ENCODE results near the gene STMN3.

STMN3 gene

DNA sequence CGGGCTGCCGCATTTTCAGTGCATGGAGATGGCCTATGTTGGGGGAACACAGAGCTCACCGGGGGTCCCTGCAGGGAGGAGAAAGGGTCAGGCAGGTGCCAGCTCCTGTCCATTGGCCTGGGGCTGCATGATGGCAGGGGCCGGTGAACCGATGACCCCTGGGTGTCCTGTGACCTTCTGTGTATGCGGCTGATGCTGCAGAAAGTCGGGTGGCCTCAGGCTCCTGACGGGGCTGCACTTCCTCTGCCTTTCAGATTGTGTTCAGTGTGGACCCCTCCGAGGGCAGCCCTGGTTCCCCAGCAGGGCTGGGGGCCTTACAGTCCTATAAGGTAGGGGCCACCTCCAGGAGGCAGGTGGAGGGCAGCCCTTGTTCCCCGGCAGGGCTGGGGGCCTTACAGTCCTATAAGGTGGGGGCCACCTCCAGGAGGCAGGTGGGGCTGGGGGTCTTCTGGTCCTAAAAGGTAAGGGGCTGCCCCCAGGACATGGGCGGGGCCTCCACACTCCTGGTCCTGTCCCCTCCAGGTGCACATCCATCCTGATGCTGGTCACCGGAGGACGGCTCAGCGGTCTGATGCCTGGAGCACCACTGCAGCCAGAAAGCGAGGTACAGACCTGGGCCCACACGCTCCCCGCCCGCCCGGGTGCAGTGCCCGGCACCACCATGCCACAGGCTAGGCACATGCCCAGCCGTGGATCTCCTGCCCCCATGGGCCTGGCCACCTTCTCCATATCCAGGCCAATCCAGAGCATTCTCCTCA is 32.2 kb upstream of the STMN3 start:
- H3K27me3 ChIP-seq (replicated peaks; ENCODE audit: control insufficient read depth, insufficient read depth, low read length), result no peaks in the 10 kb centered on the region
- no peak overlapping the region for H3K4me3 ChIP-seq (replicated peaks; ENCODE audit: low read depth, low read length)
- DNase-seq (ENCODE audit: extremely low read depth, insufficient read length), result no peak
- peaks cover 2% of the 10 kb centered on the region; the same call in 1 of the 2 replicates for H3K36me3 ChIP-seq (ENCODE audit: control insufficient read depth, insufficient read depth, low read length)
- TF ChIP-seq, protein P1, sequence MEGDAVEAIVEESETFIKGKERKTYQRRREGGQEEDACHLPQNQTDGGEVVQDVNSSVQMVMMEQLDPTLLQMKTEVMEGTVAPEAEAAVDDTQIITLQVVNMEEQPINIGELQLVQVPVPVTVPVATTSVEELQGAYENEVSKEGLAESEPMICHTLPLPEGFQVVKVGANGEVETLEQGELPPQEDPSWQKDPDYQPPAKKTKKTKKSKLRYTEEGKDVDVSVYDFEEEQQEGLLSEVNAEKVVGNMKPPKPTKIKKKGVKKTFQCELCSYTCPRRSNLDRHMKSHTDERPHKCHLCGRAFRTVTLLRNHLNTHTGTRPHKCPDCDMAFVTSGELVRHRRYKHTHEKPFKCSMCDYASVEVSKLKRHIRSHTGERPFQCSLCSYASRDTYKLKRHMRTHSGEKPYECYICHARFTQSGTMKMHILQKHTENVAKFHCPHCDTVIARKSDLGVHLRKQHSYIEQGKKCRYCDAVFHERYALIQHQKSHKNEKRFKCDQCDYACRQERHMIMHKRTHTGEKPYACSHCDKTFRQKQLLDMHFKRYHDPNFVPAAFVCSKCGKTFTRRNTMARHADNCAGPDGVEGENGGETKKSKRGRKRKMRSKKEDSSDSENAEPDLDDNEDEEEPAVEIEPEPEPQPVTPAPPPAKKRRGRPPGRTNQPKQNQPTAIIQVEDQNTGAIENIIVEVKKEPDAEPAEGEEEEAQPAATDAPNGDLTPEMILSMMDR (IDR thresholded peaks at IDR 0.05; ENCODE audit: insufficient read depth, low read length, poor library complexity, severe bottlenecking), result no peak

DNA sequence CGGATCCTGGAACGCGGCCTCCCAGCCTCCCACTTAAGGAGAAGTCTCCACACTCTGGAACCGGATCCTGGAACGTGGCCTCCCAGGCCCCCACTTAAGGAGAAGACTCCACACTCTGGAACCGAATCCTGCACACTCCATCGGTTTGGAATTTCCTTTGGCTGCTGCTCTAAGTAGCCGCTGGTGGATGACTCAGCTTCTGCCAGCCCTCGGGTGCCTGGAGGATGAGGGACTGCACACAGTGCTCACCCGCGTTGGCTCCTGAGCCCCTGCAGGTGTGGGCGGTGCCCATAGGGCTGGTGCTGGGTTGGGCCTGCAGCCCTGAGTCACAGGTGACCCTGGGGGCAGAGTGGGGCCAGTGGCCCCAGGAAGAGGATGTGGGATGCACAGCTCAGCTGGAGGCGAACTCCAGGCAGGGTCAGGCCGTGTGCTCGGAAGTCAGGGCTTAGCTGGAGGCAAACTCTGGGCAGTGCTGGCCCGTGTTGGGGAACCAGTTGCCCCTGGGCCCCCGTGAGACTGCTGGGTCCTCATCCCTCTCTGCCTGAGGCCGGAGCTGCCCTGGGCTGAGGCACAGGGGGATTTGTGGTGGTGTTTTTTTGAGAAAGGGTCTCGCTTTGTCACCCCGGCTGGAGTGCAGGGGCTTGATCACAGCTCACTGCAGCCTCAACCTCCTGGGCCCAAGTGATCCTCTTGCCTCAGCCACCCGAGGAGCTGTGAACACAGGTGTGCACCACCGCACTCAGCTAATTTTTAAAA is 29.3 kb upstream of the STMN3 start:
- Histone ChIP-seq H3K4me3 (replicated peaks; ENCODE audit: low read depth, low read length) (no peak overlapping the region), H3K36me3 (ENCODE audit: control insufficient read depth, insufficient read depth, low read length) (peaks cover 7% of the 10 kb centered on the region), H3K27me3 (replicated peaks; ENCODE audit: control insufficient read depth, insufficient read depth, low read length) (no peaks in the 10 kb centered on the region)
- TF ChIP-seq, protein P1 (IDR thresholded peaks at IDR 0.05; ENCODE audit: insufficient read depth, low read length, poor library complexity, severe bottlenecking), result no peak
- DNase-seq (ENCODE audit: extremely low read depth, insufficient read length), result no peak

DNA sequence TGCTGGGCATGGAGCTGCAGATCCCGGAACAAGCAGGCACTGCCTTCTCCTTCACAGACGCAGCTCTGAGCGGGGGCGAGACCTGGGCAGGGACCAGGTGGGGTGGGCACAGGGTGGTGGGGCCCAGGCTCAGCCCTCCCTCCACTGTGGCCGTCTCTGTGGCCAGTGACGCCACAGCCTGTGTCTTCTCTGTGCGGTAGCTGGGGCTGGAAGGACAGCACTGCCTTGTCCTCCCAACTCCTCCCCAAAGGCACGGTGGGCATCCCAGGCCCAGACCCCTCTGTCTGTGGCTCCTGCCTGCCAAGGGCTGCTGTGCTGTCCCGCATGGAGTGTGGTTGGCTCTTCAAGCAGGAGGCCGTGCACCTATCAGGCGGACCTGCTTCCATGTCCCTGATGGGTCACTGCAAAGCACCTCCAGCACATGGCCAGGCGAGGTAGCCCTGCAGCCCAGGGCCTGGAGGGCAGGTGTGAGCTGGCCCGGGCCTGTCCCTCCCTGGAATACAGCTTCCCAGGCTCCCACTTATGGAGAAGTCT is 28.5 kb upstream of the STMN3 start:
- TF ChIP-seq, protein P1 (IDR thresholded peaks at IDR 0.05; ENCODE audit: insufficient read depth, low read length, poor library complexity, severe bottlenecking), result no peak
- Histone ChIP-seq H3K36me3 (ENCODE audit: control insufficient read depth, insufficient read depth, low read length) (peaks cover 7% of the 10 kb centered on the region), H3K4me3 (replicated peaks; ENCODE audit: low read depth, low read length) (no peak overlapping the region), H3K27me3 (replicated peaks; ENCODE audit: control insufficient read depth, insufficient read depth, low read length) (no peaks in the 10 kb centered on the region)
- DNase-seq (ENCODE audit: extremely low read depth, insufficient read length), result no peak

DNA sequence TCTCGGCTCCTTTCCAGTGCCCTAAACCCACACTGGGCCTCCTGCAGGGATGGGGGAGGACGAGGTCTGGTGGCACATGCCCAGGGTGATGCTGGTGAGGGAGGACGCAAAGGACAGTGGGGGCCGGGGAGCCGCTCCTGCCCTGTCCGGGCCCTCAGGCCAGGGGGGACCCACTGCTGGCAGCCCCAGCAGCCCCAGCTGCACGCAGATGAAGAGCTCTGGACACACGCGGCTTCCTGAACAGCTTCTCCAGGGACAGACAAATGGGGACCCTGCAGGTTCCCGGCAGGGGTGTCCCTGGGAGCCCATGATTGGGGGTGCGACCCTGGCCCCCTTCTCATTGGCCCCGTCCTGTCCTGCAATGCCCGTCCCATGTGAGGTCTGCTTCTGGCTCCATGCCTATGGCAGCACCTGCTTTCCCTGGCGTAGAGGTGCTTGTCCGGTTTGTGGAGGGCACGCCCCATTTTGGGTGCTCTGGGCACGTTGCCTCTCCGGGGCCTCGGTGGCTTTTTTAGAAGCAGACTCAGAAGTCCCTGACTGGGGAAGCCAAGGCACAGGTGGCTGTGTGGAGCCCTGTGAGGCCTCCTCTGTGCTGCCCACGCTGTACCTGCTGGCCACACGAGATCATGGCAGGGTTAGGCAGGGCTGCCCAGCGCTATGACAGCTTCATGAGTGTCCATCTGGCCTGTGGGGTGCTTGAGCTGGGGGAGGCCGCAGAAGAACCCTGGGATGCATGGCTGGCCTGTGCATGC is 27.8 kb upstream of the STMN3 start:
- Histone ChIP-seq H3K4me3 (replicated peaks; ENCODE audit: low read depth, low read length) (no peak overlapping the region), H3K36me3 (ENCODE audit: control insufficient read depth, insufficient read depth, low read length) (peaks cover 7% of the 10 kb centered on the region), H3K27me3 (replicated peaks; ENCODE audit: control insufficient read depth, insufficient read depth, low read length) (no peaks in the 10 kb centered on the region)
- TF ChIP-seq, protein P1 (IDR thresholded peaks at IDR 0.05; ENCODE audit: insufficient read depth, low read length, poor library complexity, severe bottlenecking), result no peak
- no peak for DNase-seq (ENCODE audit: extremely low read depth, insufficient read length)

DNA sequence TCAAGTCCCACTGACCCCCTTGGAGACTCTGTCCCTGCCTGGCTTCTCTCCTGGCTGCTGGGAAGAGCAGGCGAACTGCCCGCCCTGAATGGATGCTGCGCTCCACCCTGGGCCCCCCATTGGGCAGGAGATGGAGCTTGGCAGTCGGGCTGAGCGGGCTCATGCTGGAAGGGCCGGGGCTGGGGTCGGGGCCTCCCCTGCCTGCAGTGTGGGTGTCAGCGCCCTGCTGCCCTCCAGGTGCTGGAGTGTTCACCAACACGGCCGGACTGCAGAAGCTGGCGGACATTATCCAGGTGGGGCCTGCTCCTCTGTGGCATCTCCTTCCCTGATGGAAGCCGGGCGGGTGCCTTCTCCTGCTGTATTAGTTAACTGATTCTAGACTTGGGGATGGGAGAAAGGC is 27.2 kb upstream of the STMN3 start:
- TF ChIP-seq, protein P1 (IDR thresholded peaks at IDR 0.05; ENCODE audit: insufficient read depth, low read length, poor library complexity, severe bottlenecking), result no peak
- no peak for DNase-seq (ENCODE audit: extremely low read depth, insufficient read length)
- H3K4me3 ChIP-seq (replicated peaks; ENCODE audit: low read depth, low read length), result no peak overlapping the region
- H3K36me3 ChIP-seq (ENCODE audit: control insufficient read depth, insufficient read depth, low read length), result peaks cover 11% of the 10 kb centered on the region
- H3K27me3 ChIP-seq (replicated peaks; ENCODE audit: control insufficient read depth, insufficient read depth, low read length), result no peaks in the 10 kb centered on the region

Data from GM06990 (cell line).